H9 (cell line): ENCODE results near the gene AQP2. TPM values are rescaled to one million over a fixed set of nuclear protein-coding genes. Genes with fewer than 3 reads are reported as not detected.
A peak's percentile ranks its signal among the peaks of the same experiment; 100 is the strongest.

Source experiments
- DNase-seq: peaks from one replicate; pipeline ENCODE4 v3.0.0-alpha.2; 2017
- H2AFZ ChIP-seq: one replicate; pipeline ENCODE4 v1.6.1; 2013; ENCODE audit warnings: mild to moderate bottlenecking, low read length, control low read depth, moderate library complexity
- H2AK5ac ChIP-seq: 2 replicates; pipeline ENCODE4 v1.6.1; 2013; ENCODE audit warnings: low read length, control low read depth, mixed read lengths; ENCODE audit not compliant: insufficient read length
- H2BK120ac ChIP-seq: one replicate; pipeline ENCODE4 v1.6.1; 2013; ENCODE audit warnings: low read depth, mild to moderate bottlenecking, low read length, control low read depth, inconsistent platforms; ENCODE audit not compliant: poor library complexity, severe bottlenecking
- H2BK12ac ChIP-seq: 2 replicates; pipeline ENCODE4 v1.6.1; 2013; ENCODE audit warnings: low read length, control low read depth, mixed read lengths, low read depth; ENCODE audit not compliant: insufficient read length
- H2BK15ac ChIP-seq: 2 replicates; pipeline ENCODE4 v1.6.1; 2013; ENCODE audit warnings: low read depth, low read length, control low read depth
- H2BK20ac ChIP-seq: one replicate; pipeline ENCODE4 v1.6.1; 2013; ENCODE audit warnings: low read depth, mild to moderate bottlenecking, low read length, control low read depth, inconsistent platforms; ENCODE audit not compliant: poor library complexity, severe bottlenecking
- H2BK5ac ChIP-seq: 2 replicates; pipeline ENCODE4 v1.6.1; 2013; ENCODE audit warnings: low read length, control low read depth, mixed read lengths; ENCODE audit not compliant: insufficient read length
- H3K14ac ChIP-seq: 2 replicates; pipeline ENCODE4 v1.6.1; 2013; ENCODE audit warnings: low read length, control low read depth; ENCODE audit not compliant: insufficient read depth
- H3K18ac ChIP-seq: 2 replicates; pipeline ENCODE4 v1.6.1; 2013; ENCODE audit warnings: low read depth, mild to moderate bottlenecking, mixed read lengths, low read length, control low read depth; ENCODE audit not compliant: insufficient read length
- H3K23ac ChIP-seq: 2 replicates; pipeline ENCODE4 v1.6.1; 2013; ENCODE audit warnings: low read length, control low read depth, mixed read lengths, low read depth; ENCODE audit not compliant: insufficient read length
- H3K23me2 ChIP-seq: 2 replicates; pipeline ENCODE4 v1.6.1; 2013; ENCODE audit warnings: low read depth, mild to moderate bottlenecking, mixed read lengths, low read length, control low read depth; ENCODE audit not compliant: insufficient read length, poor library complexity, severe bottlenecking
- H3K27ac ChIP-seq: 2 replicates; pipeline ENCODE4 v1.5.1; 2013; ENCODE audit warnings: low read length, control low read depth, mixed read lengths, low read depth; ENCODE audit not compliant: insufficient read length
- H3K27me3 ChIP-seq: 2 replicates; pipeline ENCODE4 v1.6.1; 2013; ENCODE audit warnings: low read length, control low read depth, inconsistent platforms; ENCODE audit not compliant: insufficient read depth
- H3K4ac ChIP-seq: 2 replicates; pipeline ENCODE4 v1.6.1; 2013; ENCODE audit warnings: low read depth, mild to moderate bottlenecking, control low read depth, inconsistent platforms, low read length, moderate library complexity
- H3K4me1 ChIP-seq: 2 replicates; pipeline ENCODE4 v1.6.1; 2013; ENCODE audit warnings: low read length, control low read depth, inconsistent platforms; ENCODE audit not compliant: insufficient read depth
- H3K4me2 ChIP-seq: 2 replicates; pipeline ENCODE4 v1.6.1; 2013; ENCODE audit warnings: low read length, control low read depth, mixed read lengths; ENCODE audit not compliant: insufficient read length, insufficient read depth
- H3K56ac ChIP-seq: 2 replicates; pipeline ENCODE4 v1.6.1; 2013; ENCODE audit warnings: low read depth, mild to moderate bottlenecking, mixed read lengths, low read length, control low read depth; ENCODE audit not compliant: insufficient read length
- H3K79me1 ChIP-seq: 2 replicates; pipeline ENCODE4 v1.6.1; 2013; ENCODE audit warnings: low read depth, mild to moderate bottlenecking, moderate library complexity, low read length, control low read depth, inconsistent platforms; ENCODE audit not compliant: insufficient read depth, poor library complexity, severe bottlenecking
- H3K79me2 ChIP-seq: 2 replicates; pipeline ENCODE4 v1.6.1; 2013; ENCODE audit warnings: low read length, control low read depth, inconsistent platforms; ENCODE audit not compliant: insufficient read depth
- H3K9ac ChIP-seq: 2 replicates; pipeline ENCODE4 v1.6.1; 2013; ENCODE audit warnings: low read length, control low read depth, mixed read lengths; ENCODE audit not compliant: insufficient read length; ENCODE audit errors: extremely low read depth
- H3K9me3 ChIP-seq: one replicate; pipeline ENCODE4 v1.6.1; 2013; ENCODE audit warnings: low read depth, low read length, inconsistent platforms; ENCODE audit not compliant: control insufficient read depth
- H3T11ph ChIP-seq: one replicate; pipeline ENCODE4 v1.6.1; 2013; ENCODE audit warnings: mild to moderate bottlenecking, low read length, control low read depth, inconsistent platforms
- H4K20me1 ChIP-seq: one replicate; pipeline ENCODE4 v1.6.1; 2013; ENCODE audit not compliant: control insufficient read depth, insufficient read length, insufficient read depth
- H4K5ac ChIP-seq: 2 replicates; pipeline ENCODE4 v1.6.1; 2013; ENCODE audit warnings: low read depth, mild to moderate bottlenecking, mixed read lengths, low read length, control low read depth; ENCODE audit not compliant: insufficient read length
- H4K8ac ChIP-seq: replicated peaks from 2 replicates; pipeline ENCODE4 v1.6.1; 2013; ENCODE audit warnings: low read length, control low read depth, mixed read lengths, low read depth; ENCODE audit not compliant: insufficient read length
- H4K91ac ChIP-seq: 2 replicates; pipeline ENCODE4 v1.6.1; 2013; ENCODE audit warnings: low read depth, mild to moderate bottlenecking, moderate library complexity, mixed read lengths, low read length, control low read depth; ENCODE audit not compliant: insufficient read length
- H3K27ac Mint-ChIP-seq, 3 experiments: 2 replicates in 2 of 3; 3 replicates in 1 of 3; pipeline ENCODE4 v1.8.0; 2020 to 2021; ENCODE audit warnings: mixed read lengths in 3 of 3, mild to moderate bottlenecking in 1 of 3, moderate library complexity in 1 of 3
- H3K27me3 Mint-ChIP-seq: 2 replicates; pipeline ENCODE4 v1.8.0; 2021; ENCODE audit warnings: low read depth, mild to moderate bottlenecking, moderate library complexity, mixed read lengths
- H3K36me3 Mint-ChIP-seq, 3 experiments: 2 replicates in 2 of 3; 3 replicates in 1 of 3; pipeline ENCODE4 v1.8.0; 2020 to 2021; ENCODE audit warnings: low read depth in 3 of 3, mixed read lengths in 3 of 3; ENCODE audit not compliant: insufficient read depth in 1 of 3
- H3K4me1 Mint-ChIP-seq, 2 experiments: 2 replicates each; pipeline ENCODE4 v1.8.0; 2020; ENCODE audit warnings: mixed read lengths in 2 of 2
- H3K4me3 Mint-ChIP-seq, 2 experiments: 2 replicates in 1 of 2; 3 replicates in 1 of 2; pipeline ENCODE4 v1.8.0; 2020 to 2021; ENCODE audit warnings: mild to moderate bottlenecking in 2 of 2, mixed read lengths in 2 of 2, moderate library complexity in 1 of 2
- H3K9me3 Mint-ChIP-seq, 2 experiments: 2 replicates in 1 of 2; 3 replicates in 1 of 2; pipeline ENCODE4 v1.8.0; 2020; ENCODE audit warnings: mild to moderate bottlenecking in 2 of 2, mixed read lengths in 2 of 2, moderate library complexity in 1 of 2
- WGBS: extraction: QIAGEN DNeasy Blood & Tissue Kit; methylation state at CpG from one replicate; pipeline ENCODE4 v1.1.7; 2013; ENCODE audit warnings: missing lambda C conversion rate, low lambda C conversion rate, mixed read lengths; ENCODE audit not compliant: insufficient read length; ENCODE audit errors: extremely low coverage; 5-methylcytosine and 5-hydroxymethylcytosine counted together
- total RNA-seq: library from RNA; stranded (reverse); gene quantifications from 2 replicates; pipeline ENCODE4 v1.2.1, GENCODE V29; 2021
- TF ChIP-seq, protein P1 (sequence below): fragments of 200-600 bp; sonication (generic); conservative IDR thresholded peaks from 3 replicates; pipeline ENCODE4 v1.8.0; 2021; ENCODE audit warnings: antibody characterized with exemption, mild to moderate bottlenecking

AQP2 gene
- total RNA-seq, 1 experiment from 2014 or later, result not detected

GRCh38 chr12:49953961-49954846 is 3.7 kb downstream of the AQP2 start:
- Histone ChIP-seq H3K4ac (no peak overlapping the region), H3K79me2 (no peaks in the 10 kb centered on the region), H3K14ac (no peak overlapping the region; the same call in 1 of the 2 replicates), H4K20me1 (no peaks in the 10 kb centered on the region), H2BK120ac (no peak overlapping the region), H3K23ac (no peak overlapping the region), H4K91ac (no peak overlapping the region), H2BK20ac (no peak overlapping the region), H4K5ac (no peak overlapping the region), H3K27ac (no peak overlapping the region), H2AK5ac (no peak overlapping the region), H4K8ac (no peak overlapping the region), H3K18ac (no peak overlapping the region), H2BK12ac (no peak overlapping the region), H3K27me3 (no peaks in the 10 kb centered on the region; the same call in 1 of the 2 replicates), H3K79me1 (no peaks in the 10 kb centered on the region), H3K9ac (no peak overlapping the region), H3K4me2 (no peak overlapping the region), H3K56ac (no peak overlapping the region), H3K23me2 (no peaks in the 10 kb centered on the region), H3T11ph (no peak overlapping the region), H2AFZ (no peak overlapping the region), H2BK15ac (no peak overlapping the region), H2BK5ac (no peak overlapping the region), H3K4me1 (peaks cover 3% of the 10 kb centered on the region; the same call in 1 of the 2 replicates), H3K9me3 (no peaks in the 10 kb centered on the region)
- DNase-seq, result no peak
- Mint-ChIP-seq H3K9me3 (no peaks in the 10 kb centered on the region), H3K4me1 (peaks cover 14 to 17% of the 10 kb centered on the region in 2 experiments), H3K27ac (peak overlapping the region in 1 of 3 experiments; percentile 62; a peak in 1 of 7 replicates), H3K4me3 (0 out of 5 replicates have a peak overlapping the region, but pooled peaks of 1 of the 2 experiments have one; percentile 23), H3K36me3 (no peaks in the 10 kb centered on the region; a peak in 1 of 7 replicates), H3K27me3 (peaks cover 27% of the 10 kb centered on the region)
- TF ChIP-seq, protein P1, sequence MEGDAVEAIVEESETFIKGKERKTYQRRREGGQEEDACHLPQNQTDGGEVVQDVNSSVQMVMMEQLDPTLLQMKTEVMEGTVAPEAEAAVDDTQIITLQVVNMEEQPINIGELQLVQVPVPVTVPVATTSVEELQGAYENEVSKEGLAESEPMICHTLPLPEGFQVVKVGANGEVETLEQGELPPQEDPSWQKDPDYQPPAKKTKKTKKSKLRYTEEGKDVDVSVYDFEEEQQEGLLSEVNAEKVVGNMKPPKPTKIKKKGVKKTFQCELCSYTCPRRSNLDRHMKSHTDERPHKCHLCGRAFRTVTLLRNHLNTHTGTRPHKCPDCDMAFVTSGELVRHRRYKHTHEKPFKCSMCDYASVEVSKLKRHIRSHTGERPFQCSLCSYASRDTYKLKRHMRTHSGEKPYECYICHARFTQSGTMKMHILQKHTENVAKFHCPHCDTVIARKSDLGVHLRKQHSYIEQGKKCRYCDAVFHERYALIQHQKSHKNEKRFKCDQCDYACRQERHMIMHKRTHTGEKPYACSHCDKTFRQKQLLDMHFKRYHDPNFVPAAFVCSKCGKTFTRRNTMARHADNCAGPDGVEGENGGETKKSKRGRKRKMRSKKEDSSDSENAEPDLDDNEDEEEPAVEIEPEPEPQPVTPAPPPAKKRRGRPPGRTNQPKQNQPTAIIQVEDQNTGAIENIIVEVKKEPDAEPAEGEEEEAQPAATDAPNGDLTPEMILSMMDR, result no peak
- no CpG with 5 or more reads among the region's 21 CpGs for WGBS
